Fibroblast of skin of left biceps (primary cell): ENCODE measurements around the gene NKAIN1.
"Not testable (repeated sequence)": the region's sequence is repeated elsewhere in the genome, so short reads cannot be mapped to it uniquely, and the experiment has no call there.

Source experiments
- DNase-seq, 2 experiments: peaks; one replicate each; pipeline ENCODE4 v3.0.0-alpha.2; 2013; ENCODE audit warnings: low read depth in 2 of 2

The NKAIN1 gene

DNA sequence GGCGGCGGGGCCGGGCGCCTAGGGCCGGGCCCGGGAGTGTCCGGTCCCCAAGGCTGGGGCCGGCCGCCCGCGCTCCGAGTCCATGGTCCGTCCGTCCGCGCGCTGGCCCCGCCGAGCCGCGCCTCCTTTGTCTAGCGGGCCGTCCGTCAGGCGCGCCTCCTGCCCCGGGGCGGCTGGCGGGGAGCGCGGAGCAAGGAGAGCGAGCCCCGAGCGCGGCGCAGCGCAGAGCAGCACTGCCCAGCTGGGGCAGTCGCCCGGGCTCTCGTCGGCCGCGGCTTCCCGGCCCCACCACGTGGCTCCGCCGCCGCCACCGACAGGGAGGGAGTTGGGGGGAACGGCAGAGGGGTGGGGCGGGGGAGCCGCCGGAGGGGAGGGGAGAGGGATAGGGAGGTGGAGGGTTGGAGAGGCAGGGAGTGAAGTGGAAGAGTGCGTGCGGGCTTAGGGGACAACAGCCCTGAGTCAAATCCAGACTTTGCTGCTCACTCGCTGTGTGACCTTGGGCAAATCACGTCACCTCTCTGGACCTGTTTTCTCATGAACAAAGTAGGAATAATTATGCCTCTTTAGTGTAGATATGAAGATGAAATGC lies at the start of gene NKAIN1:
Gene NKAIN1, minus strand, starts transcription at position 235 of the 589 bp plus-strand sequence. CDS start 340 bp downstream, outside the sequence.
- DNase-seq = no peak

- DNase-seq = no peak
Observed at GRCh38 chr1:31289021-31289420, 49.3 kb upstream of the NKAIN1 start.

DNA sequence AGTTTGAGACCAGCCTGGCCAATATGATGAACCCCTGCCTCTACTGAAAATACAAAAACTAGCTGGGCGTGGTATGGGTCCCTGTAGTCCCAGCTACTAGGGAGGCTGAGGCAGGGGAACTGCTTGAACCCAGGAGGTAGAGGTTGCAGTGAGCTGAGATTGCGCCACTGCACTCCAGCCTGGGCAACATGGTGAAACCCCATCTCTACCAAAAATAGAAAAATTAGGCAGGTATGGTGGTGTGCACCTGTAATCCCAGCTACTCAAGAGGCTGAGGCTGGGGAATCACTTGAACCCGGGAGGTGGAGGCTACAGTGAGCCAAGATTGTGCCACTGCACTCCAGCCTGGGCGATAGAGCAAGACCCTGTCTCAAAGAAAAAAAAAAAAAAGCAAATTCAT lies 48.1 kb upstream of the NKAIN1 start:
- DNase-seq = not testable (repeated sequence)

DNA sequence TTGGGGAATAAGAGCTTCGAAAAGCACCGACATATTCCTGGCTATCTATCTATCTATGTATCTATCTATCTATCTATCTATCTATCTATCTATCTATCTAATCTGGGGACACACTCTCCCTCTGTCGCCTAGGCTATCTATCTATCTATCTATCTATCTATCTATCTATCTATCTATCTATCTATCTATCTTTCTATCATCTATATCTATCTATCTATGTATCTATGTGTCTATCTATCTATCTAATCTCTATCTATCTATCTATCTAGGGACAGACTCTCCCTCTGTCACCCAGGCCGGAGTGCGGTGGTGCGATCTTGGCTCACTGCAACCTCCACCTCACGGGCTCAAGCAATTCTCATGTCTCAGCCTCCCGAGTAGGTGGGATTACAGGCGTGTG lies 42.7 kb upstream of the NKAIN1 start:
- DNase-seq = not testable (repeated sequence)

GRCh38 chr1:31273619-31274018 lies 33.9 kb upstream of the NKAIN1 start:
- DNase-seq = no peak

- no peak for DNase-seq
Observed at GRCh38 chr1:31272369-31272768, 32.7 kb upstream of the NKAIN1 start.

DNA sequence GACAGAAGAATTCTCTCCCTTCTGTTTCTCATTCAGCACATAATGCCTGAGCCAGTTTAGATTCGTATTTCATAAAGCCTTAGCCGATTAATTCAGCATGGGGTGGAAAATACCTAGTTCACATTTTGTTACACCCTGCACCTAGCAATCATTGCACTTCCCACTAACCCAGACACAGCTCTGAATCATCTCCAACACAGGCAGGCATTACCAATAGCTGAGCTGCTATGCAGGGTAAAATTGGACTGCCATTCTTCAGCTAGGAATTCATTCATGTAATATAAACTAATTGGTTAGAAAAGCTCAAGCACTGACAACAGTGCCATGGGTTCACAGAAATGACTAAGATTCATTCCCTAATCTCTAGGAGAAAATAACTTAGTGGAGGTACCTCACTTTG lies 26.9 kb upstream of the NKAIN1 start:
- DNase-seq = no peak

DNA sequence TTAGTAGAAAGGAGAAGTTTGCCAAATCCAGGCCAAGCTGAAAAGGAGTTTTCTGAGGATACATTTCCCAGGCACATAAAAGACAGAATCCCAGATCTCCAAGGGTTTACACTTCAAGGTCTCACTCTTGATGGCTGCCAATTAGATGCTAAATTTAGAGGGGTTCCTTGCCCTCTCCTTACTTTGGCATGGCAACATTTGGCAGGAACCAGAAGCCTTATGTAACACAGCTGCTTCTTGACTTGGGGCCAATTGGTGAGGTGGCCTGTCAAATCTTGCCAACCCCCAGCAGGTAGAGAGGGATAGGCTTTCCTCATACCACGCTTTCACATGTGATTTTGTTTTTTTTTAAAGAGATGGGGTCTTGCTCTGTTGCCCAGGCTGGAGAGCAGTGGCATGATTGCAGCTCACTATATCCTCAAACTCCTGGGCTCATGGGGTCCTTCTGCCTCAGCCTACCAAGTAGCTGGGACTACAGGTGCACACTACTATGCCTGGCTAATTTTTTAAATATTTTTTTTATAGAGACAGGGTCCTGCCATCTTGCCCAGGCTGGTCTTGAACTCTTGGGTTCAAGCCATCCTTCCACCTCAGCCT lies 25.2 kb upstream of the NKAIN1 start:
- no peak for DNase-seq

GRCh38 chr1:31263408-31263807 lies 23.7 kb upstream of the NKAIN1 start:
- DNase-seq = no peak

GRCh38 chr1:31262393-31262792 lies 22.7 kb upstream of the NKAIN1 start:
- DNase-seq = not testable (repeated sequence)

DNA sequence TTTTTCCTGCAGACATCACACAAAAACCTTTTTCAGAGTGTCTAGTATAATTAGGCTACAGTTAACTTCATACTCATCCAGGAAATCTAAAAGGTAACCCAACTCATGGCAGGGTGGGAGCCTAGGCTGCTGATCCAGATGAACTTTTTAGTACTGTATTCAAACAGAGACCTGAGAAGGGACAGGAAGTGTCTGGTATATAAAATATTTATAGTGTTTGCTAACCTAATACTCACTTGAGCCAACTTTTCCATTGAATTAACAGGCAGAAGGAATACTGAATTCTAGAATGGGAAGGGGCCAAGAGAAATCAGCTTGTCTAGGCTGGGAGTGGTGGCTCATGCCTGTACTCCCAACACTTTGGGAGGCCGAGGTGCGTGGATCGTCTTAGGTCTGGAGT lies 22.2 kb upstream of the NKAIN1 start:
- DNase-seq = no peak

DNA sequence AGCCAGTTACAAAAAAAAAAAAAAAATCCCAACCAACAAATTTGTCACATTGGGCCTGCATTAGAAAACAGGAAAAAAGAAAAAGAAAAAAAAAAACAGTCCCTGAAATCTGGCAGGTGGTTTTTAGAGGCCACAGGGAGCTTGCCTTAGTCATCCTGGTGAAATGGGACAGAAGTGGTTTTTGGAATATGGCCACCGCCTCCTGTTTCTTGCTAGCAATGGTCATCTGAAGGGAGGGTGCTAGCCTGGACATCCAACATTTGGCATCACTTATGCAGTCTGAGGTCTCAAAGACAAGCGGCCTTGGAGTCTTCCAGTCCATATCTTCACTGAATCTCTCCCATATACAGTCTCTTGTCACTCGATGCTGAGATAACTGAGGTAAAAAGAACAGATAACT lies 20.1 kb upstream of the NKAIN1 start:
- DNase-seq = no peak

DNA sequence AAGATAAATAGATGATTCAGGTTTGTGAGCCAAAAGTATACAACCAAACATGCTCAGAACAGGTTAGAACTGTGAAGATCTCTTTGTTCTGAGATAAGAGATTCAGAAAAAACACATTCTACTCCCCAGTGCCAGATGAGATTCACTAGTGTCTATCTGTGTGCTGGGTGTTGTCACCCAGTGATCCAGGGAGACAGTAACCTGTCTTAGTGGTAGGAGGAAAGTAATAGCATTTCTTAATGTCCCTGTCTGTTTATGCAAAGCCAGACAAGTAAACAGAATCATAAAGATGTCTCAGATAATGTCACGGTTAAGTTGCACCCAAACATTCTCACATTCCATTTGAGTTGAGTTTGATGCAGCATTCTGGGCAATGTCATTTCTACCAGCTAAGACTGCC lies 18.9 kb upstream of the NKAIN1 start:
- no peak for DNase-seq

GRCh38 chr1:31257213-31257612 lies 17.5 kb upstream of the NKAIN1 start:
- DNase-seq = no peak

DNA sequence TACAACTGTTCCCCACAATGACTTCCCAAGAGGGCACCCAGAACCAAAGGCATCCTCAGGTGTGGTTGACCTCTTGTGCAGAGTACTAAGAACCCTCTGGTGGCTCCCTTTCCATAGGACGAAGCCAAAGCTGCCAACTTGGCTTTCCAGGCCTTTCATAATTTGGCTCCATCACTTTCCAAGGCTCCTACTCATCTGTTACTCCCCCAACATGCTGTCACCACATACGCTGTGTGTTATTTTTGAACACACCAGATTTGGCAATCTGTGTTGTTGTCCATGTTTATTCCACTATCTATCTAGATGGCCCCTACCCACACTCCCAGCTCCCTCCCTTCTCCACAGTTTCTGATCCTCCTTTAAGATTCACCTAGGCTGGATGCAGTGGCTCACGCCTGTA lies 10.2 kb upstream of the NKAIN1 start:
- no peak for DNase-seq

GRCh38 chr1:31248276-31248675 lies 8.6 kb upstream of the NKAIN1 start:
- no peak for DNase-seq

GRCh38 chr1:31244326-31244725 lies 4.6 kb upstream of the NKAIN1 start:
- no peak for DNase-seq

DNA sequence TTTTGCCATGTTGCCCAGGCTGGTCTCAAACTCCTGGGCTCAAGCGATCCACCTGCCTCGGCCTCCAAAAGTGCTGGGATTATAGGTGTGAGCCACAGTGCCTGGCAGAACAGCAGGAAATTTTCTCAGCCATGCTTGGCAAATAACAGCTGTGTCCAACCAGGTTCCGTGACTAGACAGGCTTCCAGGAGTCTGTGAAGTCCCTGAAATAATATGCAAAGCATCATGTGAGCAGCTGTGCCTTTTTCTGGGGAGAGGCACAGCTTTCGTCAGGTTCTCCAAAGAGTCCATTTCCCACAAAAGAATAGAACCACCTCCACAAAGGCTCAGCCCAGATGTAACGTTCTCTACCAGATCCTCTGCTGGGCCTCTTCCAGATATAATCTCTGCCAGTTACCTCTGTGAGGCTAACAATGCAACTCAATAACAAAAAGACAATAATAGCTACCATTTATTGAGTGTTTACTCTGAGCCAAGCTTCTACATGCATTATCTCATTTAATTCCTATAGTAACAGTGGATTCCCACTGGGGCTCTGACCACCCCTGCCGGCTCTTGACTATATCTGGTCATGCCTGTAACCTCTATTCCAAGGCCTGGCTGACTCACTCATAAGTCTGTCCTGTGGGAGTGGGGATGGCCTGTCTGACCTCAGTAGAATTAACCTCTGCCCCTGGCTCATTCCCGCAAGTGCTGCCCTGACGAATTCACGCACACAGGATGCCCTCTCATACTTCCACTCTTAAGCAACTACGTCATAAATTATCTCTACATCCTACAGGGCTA lies 4.0 kb upstream of the NKAIN1 start:
- DNase-seq = no peak

GRCh38 chr1:31241321-31241720 lies 1.6 kb upstream of the NKAIN1 start:
- DNase-seq = no peak

DNA sequence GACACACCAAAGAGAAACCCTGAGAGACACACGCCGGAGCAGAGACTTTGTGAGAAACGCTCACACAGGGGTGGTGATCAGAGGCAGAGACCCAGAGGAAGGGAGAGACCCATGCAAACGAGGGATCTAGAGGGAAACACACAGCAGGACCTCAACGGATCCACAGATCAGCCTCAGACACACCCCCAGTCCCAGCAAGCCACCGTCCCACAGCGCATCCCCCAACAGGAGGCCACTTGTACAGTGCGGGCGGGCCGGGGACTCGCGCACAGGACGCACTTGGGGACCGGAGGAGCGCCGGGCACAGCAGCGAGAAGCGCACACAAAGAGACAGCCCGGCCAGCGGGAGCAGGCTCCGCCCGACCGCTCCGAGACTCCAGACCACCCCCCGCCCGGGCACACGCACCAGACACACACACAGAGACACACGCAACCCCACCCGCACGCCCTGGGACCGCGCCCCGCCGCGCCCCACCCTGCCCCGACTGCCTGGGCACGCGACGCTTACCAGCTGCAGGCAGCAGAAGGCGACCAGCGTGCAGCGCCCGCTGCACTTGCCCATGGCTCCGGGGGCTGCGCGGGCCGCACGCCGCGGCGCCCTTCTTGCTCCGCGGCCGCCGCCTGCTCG lies 587 bp downstream of the NKAIN1 start:
- no peak for DNase-seq

DNA sequence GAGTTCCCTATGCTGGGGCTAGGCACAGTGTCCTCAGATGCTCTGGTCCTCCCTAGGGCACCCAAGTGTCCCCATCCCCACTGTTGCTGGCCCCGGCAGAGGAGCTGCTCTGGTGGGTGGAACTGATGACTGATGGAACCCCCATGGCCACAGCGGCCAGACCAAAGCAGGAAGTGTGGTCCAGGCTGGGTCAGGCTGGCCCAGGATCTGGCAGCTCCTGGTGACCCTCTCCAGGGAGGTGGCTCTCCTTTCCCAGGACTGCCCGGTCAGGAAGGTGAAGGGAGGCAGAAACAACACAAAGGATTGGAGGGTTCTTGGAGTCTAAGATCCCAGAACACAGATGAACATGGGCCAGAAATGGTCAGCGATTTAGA lies 1.1 kb downstream of the NKAIN1 start:
- no peak for DNase-seq

DNA sequence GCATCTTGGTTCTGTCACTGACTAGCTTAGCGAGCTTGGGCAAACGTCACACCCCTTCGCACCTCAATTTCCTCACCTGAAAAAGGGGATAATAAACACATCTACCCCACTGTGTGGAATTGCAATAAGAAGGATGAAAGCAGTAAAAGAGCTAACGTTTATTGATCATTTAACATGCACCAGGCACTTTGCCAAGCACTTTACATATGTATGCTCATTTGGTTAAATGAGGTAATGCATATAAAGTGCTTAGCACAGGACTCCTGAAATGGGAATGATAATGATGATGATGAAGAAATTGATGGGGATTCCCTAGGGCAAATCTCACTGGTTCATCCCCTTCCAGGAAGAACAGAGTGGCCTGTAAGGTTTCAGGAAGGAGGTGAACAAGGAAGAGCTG lies 4.8 kb downstream of the NKAIN1 start:
- no peak for DNase-seq
